GM19372 (cell line): ENCODE results near the gene CUX1.
"Not testable (repeated sequence)": the region's sequence is repeated elsewhere in the genome, so short reads cannot be mapped to it uniquely, and the experiment has no call there.

Experiments used
- ATAC-seq: cut with Tn5 transposase; IDR thresholded peaks from one replicate; pipeline ENCODE4 v1.9.1; 2021; ENCODE audit warnings: mild to moderate bottlenecking, low read depth, moderate library complexity; ENCODE audit not compliant: unreplicated experiment

The CUX1 gene

GRCh38 chr7:101792051-101792681, 25.3 kb upstream of the CUX1 start:
- no peak for ATAC-seq

DNA sequence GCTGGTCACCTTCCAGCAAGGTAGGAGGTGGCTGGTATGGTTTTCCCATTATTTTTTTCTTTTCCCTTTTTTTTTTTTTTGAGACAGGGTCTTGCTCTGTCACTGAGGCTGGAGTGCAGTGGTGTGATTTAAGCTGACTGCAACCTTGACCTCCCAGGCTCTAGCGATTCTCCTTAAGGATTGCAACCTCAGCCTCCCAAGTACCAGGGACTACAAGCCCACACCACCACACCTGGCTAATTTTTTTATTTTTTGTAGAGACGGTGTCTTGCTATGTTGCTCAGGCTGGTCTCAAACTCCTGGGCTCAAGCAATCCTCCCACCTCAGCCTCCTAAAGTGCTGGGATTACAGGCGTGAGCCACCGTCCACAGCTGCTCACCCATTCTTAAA, 24.7 kb upstream of the CUX1 start:
- ATAC-seq, result not testable (repeated sequence)

DNA sequence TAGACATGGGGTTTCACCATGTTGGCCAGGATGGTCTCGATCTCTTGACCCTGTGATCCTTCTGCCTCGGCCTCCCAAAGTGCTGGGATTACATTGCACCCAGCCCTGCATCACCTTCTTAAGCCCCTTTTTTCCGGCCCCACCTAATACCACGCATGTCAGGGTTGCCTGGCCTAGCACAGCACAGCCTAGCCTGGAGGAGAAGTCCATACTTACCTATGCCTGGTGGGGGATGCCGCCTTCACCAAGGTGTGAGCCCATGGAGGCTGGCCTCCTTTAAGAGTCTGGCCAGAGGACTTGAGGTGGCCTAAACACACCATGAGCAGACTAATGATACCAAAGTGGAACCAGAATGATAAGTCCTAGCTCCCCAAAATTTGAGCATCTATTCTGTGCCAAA, 22.0 kb upstream of the CUX1 start:
- no peak for ATAC-seq

DNA sequence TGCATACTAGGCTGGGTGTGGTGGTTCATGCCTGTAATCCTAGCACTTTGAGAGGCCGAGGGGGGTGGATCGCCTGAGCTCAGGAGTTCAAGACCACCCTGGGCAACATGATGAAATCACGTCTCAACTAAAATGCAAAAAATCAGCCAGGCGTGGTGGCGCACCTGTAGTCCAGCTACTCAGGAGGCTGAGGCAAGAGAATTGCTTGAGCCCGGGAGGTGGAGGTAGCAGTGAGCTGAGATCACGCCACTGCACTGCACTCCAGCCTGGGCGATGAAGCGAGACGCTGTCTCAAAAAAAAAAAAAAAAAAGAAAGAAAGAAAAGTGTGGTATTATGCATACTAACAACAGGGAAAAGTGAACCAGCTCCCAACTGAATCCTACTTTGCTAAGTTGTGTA, 19.3 kb upstream of the CUX1 start:
- ATAC-seq, result not testable (repeated sequence)

DNA sequence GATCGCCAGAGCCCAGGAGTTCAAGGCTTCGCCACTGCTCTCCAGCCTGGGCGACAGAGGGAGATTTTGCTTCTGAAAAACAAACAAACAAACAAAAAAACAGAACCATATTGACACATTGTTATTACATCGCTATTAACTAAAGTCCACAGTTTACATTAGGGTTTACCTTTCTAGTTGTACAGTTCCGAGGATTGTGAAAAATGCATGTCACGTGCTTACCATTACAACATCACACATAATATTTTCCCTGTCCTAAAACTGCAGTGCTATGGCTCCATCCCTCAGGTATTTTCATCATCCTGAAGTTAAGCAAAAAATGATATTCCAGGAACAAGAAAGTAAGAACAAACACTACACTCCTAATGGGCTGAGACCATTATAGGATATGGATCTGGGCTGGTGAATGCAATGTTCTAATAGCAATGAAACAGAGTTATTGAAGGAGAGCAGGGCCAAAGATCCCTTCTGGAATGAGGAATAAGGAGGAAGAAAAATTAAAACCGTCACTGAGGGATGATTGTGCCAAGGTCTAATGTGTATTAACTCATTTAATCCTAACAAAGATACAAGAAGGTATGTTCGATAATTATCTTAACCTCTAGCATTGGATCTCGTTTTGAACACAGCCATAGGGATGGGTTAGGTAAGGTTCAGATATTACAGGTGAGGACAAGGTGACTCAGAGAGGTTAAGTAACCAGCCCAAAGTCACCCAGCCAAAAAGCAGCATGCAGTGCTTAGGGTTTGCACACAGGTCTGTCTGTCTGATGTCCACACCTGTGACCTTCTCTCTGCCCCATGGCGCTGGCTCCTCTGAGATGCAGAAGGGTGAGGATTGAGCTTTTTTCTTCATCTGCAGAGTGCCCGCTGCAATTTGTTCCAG, 14.0 kb upstream of the CUX1 start:
- no peak for ATAC-seq

DNA sequence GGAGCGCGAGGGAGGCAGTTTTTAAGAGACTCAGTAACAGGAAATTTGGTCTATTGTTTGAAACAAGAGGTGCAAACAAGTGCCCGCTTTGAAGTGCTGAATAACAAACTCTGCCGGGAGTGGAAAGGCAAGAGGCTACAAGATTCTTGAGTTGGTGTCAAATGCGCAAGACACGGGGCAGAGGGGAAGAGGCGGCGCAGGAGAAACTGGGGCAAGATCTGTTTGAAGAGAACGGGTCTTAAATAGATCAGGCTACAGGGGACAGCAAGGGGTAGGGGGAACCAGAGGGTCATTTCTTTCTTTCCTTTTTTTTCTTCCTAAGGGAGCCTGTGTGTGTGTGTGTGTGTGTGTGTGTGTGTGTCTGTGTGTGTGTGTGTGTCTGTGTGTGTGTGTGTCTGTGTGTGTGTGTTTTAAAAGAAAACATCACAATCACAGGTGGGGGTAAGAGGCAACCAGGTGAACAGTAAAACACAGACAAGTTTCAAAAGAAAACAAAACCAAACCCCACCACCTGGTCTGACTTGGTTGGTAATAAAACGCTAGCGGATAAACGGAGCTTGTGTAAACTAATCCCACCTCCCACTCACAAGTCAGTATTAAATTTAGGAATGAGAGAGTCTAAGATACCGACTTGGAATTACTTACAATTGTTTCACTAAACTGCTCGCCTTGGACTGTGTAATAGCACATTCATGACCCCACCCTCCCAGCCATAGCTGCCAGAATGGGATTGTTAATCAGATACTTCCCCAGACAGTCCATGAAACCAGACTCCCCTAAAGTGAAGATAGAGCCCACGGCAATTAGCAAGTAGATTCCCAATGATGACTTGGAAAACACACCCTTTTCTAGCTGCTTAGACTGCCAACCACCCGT, 13.1 kb upstream of the CUX1 start:
- no peak for ATAC-seq

DNA sequence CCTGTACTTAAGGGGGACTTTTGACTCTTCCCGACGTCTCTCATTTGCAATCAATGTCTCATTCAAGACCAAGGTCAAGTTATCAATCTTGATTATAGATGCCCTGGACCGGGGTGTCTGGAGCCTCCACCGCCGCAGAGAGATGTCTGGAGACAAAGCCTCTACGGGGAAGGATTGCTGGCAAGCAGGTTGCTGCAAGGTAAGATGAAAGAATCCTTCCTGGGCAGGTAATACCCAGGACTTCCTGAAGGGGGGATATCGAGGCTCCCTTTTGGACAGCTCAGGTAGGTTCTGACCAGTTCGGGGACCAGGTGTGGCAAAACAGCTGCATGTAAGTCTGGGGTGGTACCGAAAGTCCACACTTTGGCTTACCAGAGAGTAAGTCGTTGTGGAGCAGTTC, 12.5 kb upstream of the CUX1 start:
- ATAC-seq, result no peak

GRCh38 chr7:101812595-101812994, 4.8 kb upstream of the CUX1 start:
- ATAC-seq, result no peak

DNA sequence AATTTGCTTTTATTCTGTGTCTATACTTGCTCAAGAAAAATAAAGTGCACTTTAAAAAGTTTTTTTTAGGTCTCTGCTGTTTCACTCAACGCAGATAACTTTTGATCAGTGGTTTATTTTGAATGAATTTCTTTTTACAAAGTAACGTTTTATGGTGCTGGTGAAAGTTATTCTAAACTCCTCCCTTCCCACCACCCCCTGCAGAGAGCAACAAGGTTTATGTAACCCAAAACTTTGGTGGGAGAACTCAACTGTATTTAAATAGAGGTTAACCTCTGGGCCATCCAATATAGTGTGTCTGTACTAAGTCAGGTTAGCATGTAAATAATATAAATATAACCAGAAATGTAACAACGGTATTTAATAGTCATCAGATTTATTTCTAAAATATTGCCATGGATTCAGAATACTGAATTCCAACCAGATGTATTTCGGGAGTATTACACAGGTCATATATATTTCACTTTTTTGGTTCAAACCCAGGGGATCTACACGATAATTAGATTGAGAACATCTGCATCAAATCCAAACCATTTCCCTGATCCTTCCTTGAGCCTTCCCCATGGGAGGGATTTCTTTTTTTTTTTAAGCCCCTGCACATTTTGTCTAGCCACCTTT, 3.9 kb upstream of the CUX1 start:
- no peak for ATAC-seq

- ATAC-seq, result no peak
These were observed 3.1 kb upstream of the CUX1 start for GRCh38 chr7:101814081-101814990.

- ATAC-seq, result peak; percentile 36
These were observed 2.2 kb upstream of the CUX1 start for GRCh38 chr7:101814991-101815825.

DNA sequence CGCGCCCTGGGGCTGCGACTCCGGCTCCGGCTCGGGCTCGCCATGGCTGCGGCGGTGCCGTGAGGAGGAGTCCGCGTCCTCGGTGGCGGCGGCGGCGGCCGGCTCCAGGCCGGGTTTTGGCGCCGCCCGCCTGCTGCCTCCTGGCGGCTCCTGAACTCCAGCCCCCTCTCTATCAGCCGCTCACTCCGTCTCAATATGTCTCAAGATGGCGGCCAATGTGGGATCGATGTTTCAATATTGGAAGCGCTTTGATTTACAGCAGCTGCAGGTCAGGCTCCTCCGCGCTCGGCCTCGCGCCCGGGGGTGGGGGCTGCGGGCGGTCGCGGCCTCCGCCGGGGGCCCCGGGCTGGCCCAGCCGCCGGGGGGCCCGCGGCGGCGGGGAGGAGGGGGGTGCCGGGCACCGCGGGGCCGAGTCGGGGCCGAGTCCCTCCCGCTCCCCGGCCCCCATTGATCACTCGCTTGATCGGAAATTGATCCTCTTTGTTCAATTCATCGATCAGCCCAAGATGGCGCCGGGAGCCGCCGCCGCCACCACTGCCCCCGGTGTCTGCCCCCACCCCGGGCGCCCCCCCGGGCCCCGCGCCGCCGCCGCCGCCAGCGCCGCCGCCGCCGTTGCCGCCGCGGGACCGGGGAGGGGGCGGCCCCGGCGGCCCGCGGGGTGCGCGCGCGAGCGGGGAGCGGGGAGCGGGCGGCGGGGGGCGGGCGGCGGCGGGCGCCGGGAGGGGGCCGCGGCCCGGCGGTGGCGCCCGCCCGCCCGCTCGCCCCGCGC, 1.4 kb upstream of the CUX1 start:
- ATAC-seq, result peak; percentile 49

DNA sequence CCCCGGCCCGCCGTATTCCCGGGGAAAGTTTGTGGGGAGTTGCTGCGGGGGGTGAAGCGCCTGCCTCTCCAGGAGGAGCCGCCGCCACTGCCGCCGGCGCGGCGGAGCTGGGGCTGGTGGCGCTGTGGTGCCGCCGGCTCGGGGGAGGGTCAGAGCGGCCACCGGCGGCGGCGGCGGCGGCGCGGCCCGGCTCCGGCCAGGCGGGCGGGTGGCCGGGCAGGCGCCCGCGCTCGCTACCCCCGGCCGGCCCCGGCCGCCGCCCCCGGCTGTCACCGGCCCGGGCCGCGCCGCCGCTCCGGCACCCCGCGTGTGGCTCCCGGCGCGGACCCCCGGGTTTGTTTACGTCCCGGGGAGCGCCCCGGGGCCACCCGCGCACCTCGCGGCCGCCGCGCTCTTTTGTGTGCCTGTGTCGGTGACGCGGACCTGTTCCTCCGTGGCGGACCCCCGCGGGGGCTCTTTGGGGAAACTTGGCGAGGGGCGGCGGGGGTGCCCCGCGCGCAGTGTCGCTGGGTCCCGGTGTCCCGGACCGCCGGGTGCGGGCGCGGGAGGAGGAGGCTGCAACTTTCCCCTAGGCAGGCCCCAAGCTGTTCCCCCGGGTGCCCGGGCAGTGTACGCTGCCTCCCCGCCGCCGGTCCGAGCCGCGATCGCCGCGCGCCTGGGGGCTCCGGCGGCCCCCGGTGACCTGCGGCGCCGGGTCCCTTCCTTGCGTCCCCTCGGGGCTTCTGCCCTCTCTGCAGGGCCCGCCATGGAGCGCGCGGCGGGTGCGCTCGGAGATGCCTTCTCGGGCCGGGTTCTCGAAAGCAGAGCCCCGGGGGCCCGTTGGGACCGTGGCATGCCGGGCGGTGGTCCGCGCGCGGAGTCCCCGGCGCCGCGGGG, 593 bp upstream of the CUX1 start:
- peak; percentile 25 for ATAC-seq

DNA sequence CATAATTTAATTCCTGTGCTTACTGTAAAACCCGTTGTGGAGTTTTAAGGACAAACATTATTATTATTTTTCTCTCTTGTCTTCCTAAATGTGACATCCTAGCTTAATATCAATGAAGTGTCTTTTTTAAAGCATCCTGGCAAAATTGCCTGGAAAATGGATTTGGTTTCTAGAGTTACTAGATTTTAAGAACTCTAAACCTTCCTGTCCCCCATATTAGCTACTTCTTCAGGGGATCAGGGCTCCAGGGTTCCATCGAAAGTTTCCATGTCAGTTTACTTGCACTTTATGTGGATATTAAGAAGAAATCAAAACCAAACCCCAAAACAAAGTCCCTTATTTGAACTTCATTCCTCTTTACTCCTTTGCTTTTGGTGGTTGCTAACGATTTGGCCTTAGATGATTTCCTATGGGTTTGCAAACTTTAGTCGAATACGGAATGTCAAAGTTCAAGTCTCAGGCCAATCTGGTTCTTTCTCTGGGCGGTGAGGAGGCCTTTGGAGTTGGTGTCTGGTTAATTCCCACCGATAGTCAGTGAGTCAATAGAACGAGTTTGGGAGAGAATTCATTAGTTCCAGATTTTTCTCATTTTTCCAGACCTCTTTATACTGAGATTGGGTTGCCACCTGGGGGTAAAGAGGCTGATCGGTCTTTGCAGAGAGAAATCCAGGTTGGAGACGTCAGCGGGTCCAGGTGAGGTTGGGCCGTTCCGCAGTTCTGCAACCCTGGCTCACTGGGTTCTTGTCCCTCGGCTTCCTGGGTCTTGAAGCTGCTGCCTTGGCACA, 1.1 kb downstream of the CUX1 start:
- no peak for ATAC-seq

GRCh38 chr7:101819183-101819582, 1.8 kb downstream of the CUX1 start:
- no peak for ATAC-seq

DNA sequence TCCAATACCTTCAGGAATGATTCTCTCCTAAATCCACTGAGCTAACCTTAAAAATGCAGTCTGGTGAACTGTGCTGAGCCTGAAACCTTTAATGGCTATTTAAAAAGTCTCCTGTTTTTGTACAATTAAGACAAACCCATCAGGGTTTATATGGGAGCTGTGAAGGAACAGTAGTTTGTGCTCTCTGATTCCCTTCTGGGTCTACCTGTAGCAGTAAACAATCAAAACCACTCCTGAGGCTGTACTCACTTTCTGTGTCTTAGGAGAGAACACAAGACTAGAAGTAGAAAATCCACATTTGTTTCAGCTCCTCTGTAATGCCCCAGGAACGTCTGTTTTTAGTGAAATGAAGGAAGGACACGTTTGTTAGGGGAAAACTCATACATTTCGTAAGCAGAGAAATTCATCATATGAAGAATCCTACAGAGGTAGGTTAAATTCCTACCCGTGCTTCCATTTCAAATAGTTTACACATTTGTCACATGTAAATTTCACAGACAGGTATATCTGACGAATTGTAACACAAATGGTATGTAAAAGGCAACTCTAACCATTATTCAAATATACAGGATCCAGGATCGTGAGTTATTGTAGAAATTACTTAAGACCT, 2.6 kb downstream of the CUX1 start:
- ATAC-seq, result no peak
